H1 (cell line): ENCODE data around the gene ASCC3. TPM values are rescaled to one million over a fixed set of nuclear protein-coding genes. Genes with fewer than 3 reads are reported as not detected.

ENCODE experiments used
- CTCF ChIA-PET: fragments of 300-600 bp; sonication (Branson Sonifier 250); formaldehyde crosslinking; loops from one replicate; lab custom pipeline; 2021; ENCODE audit not compliant: partially characterized antibody; lab: Charles Lee
- POLR2A ChIA-PET: fragments of 300-600 bp; sonication (Branson Sonifier 250); formaldehyde crosslinking; loops from one replicate; lab custom pipeline; 2021; ENCODE audit warnings: inconsistent platforms; ENCODE audit not compliant: partially characterized antibody; lab: Charles Lee
- DNase-seq, 2 experiments: peaks; one replicate each; pipeline versions ENCODE4 v3.0.0 to v3.0.0-alpha.2; 2010 to 2022; ENCODE audit warnings: low spot score in 2 of 2, low read depth in 1 of 2, mixed read lengths in 1 of 2
- FAIRE-seq: peaks from 2 replicates; lab custom pipeline; 2011; peaks lifted over from hg19 to GRCh38; lab: Jason Lieb, UNC
- H2AFZ ChIP-seq: 2 replicates; pipeline ENCODE4 v1.8.1; 2012; ENCODE audit warnings: low read length, inconsistent platforms
- H2AK5ac ChIP-seq: 2 replicates; pipeline ENCODE4 v1.6.1; 2013; ENCODE audit warnings: low read depth, low read length
- H2BK120ac ChIP-seq: replicated peaks from 2 replicates; pipeline ENCODE3; 2013; ENCODE audit warnings: low read depth, low read length, inconsistent platforms
- H2BK12ac ChIP-seq: 2 replicates; pipeline ENCODE4 v1.6.1; 2013; ENCODE audit warnings: low read depth, low read length
- H2BK15ac ChIP-seq: 2 replicates; pipeline ENCODE4 v1.6.1; 2013; ENCODE audit warnings: low read length
- H2BK20ac ChIP-seq: 2 replicates; pipeline ENCODE4 v1.6.1; 2013; ENCODE audit warnings: low read length
- H2BK5ac ChIP-seq: 2 replicates; pipeline ENCODE4 v1.6.1; 2013; ENCODE audit warnings: low read depth, low read length
- H3K14ac ChIP-seq: 2 replicates; pipeline ENCODE4 v1.6.1; 2013; ENCODE audit warnings: inconsistent platforms; ENCODE audit not compliant: insufficient read length
- H3K18ac ChIP-seq: 2 replicates; pipeline ENCODE4 v1.6.1; 2013; ENCODE audit warnings: low read length; ENCODE audit errors: extremely low read depth
- H3K23ac ChIP-seq: 2 replicates; pipeline ENCODE4 v1.6.1; 2013; ENCODE audit warnings: inconsistent platforms; ENCODE audit not compliant: insufficient read length
- H3K23me2 ChIP-seq: 2 replicates; pipeline ENCODE4 v1.6.1; 2013; ENCODE audit warnings: low read depth, low read length
- H3K27ac ChIP-seq: 2 replicates; pipeline ENCODE4 v1.6.1; 2011; ENCODE audit warnings: low read depth, low read length, inconsistent platforms
- H3K27me3 ChIP-seq, 4 experiments: replicated peaks in 1 of 4; 1 replicate in 1 of 4; 2 replicates in 3 of 4; pipeline versions ENCODE4 v1.6.1 to v1.8.1; 2011 to 2013; ENCODE audit warnings: low read length in 3 of 4, mild to moderate bottlenecking in 3 of 4, inconsistent platforms in 2 of 4, mixed read lengths in 2 of 4, moderate library complexity in 1 of 4; ENCODE audit not compliant: control insufficient read depth in 3 of 4, insufficient read depth in 3 of 4; ENCODE audit errors: extremely low read depth in 1 of 4
- H3K36me3 ChIP-seq, 4 experiments: 2 replicates each; pipeline versions ENCODE4 v1.6.1 to v1.8.1; 2011 to 2013; ENCODE audit warnings: mild to moderate bottlenecking in 4 of 4, low read length in 3 of 4, moderate library complexity in 2 of 4, control low read depth in 1 of 4, inconsistent platforms in 1 of 4; ENCODE audit not compliant: insufficient read depth in 4 of 4, control insufficient read depth in 2 of 4
- H3K4ac ChIP-seq: replicated peaks from 2 replicates; pipeline ENCODE3; 2013; ENCODE audit warnings: low read length, low read depth, mixed read lengths, inconsistent platforms; ENCODE audit not compliant: insufficient read length
- H3K4me1 ChIP-seq, 4 experiments: replicated peaks in 1 of 4; 1 replicate in 1 of 4; 2 replicates in 3 of 4; pipeline versions ENCODE4 v1.6.1 to v1.8.1; 2011 to 2013; ENCODE audit warnings: low read length in 3 of 4, inconsistent platforms in 2 of 4, mixed read lengths in 1 of 4; ENCODE audit not compliant: insufficient read depth in 4 of 4, control insufficient read depth in 3 of 4
- H3K4me2 ChIP-seq, 2 experiments: 2 replicates each; pipeline versions ENCODE4 v1.6.1 to v1.8.1; 2011 to 2013; ENCODE audit warnings: low read depth in 2 of 2, low read length in 2 of 2, control low read depth in 1 of 2, inconsistent platforms in 1 of 2, mild to moderate bottlenecking in 1 of 2; ENCODE audit not compliant: insufficient read depth in 1 of 2
- H3K4me3 ChIP-seq, 4 experiments: fragments of 200-600, 300-600 bp in 1 of 4; sonication (generic), shearing (Covaris generic), sonication (Bioruptor Twin) in 1 of 4; 2 replicates each; pipeline versions ENCODE4 v1.5.1 to v1.8.1; 2011 to 2016; ENCODE audit warnings: low read length in 4 of 4, low read depth in 3 of 4, control low read depth in 2 of 4, inconsistent platforms in 2 of 4, mild to moderate bottlenecking in 2 of 4, mixed read lengths in 1 of 4, moderate library complexity in 1 of 4; ENCODE audit not compliant: insufficient read depth in 2 of 4; ENCODE audit errors: extremely low read depth in 1 of 4
- H3K56ac ChIP-seq: replicated peaks from 2 replicates; pipeline ENCODE3; 2013; ENCODE audit warnings: low read depth, mild to moderate bottlenecking, mixed read lengths, low read length, inconsistent platforms; ENCODE audit not compliant: insufficient read length
- H3K79me1 ChIP-seq: 2 replicates; pipeline ENCODE4 v1.6.1; 2013; ENCODE audit warnings: low read depth, low read length, control low read depth
- H3K79me2 ChIP-seq, 2 experiments: 2 replicates each; pipeline versions ENCODE4 v1.6.1 to v1.8.1; 2012 to 2013; ENCODE audit warnings: low read length in 2 of 2, mild to moderate bottlenecking in 2 of 2, inconsistent platforms in 1 of 2; ENCODE audit not compliant: insufficient read depth in 2 of 2, control insufficient read depth in 1 of 2
- H3K9ac ChIP-seq, 4 experiments: replicated peaks in 1 of 4; 1 replicate in 1 of 4; 2 replicates in 3 of 4; pipeline versions ENCODE4 v1.6.1 to v1.8.1; 2011 to 2013; ENCODE audit warnings: low read depth in 3 of 4, low read length in 3 of 4, control low read depth in 2 of 4, mild to moderate bottlenecking in 2 of 4, moderate library complexity in 2 of 4, inconsistent platforms in 1 of 4; ENCODE audit errors: extremely low read depth in 1 of 4
- H3K9me3 ChIP-seq, 2 experiments: 2 replicates each; pipeline versions ENCODE4 v1.6.1 to v1.8.1; 2012 to 2013; ENCODE audit warnings: mild to moderate bottlenecking in 2 of 2, moderate library complexity in 2 of 2, control low read depth in 1 of 2, inconsistent platforms in 1 of 2, low read depth in 1 of 2, low read length in 1 of 2, mixed read lengths in 1 of 2; ENCODE audit not compliant: insufficient read depth in 2 of 2
- H4K20me1 ChIP-seq, 2 experiments: replicated peaks in 1 of 2; 2 replicates each; pipeline versions ENCODE3 to v1.8.1; 2011 to 2013; ENCODE audit warnings: inconsistent platforms in 2 of 2, low read length in 2 of 2, mild to moderate bottlenecking in 1 of 2; ENCODE audit not compliant: insufficient read depth in 2 of 2, control insufficient read depth in 1 of 2
- H4K5ac ChIP-seq: 2 replicates; pipeline ENCODE4 v1.6.1; 2013; ENCODE audit warnings: low read length, low read depth, mixed read lengths, inconsistent platforms; ENCODE audit not compliant: insufficient read length
- H4K8ac ChIP-seq: 2 replicates; pipeline ENCODE4 v1.8.0; 2013; ENCODE audit warnings: mild to moderate bottlenecking, moderate library complexity, low read length, inconsistent platforms; ENCODE audit not compliant: insufficient read depth; ENCODE audit errors: extremely low read depth
- H4K91ac ChIP-seq: replicated peaks from 2 replicates; pipeline ENCODE3; 2013; ENCODE audit warnings: low read length, mixed read lengths, inconsistent platforms; ENCODE audit not compliant: insufficient read length
- FOSL1 ChIP-seq: IDR thresholded peaks from 2 replicates; pipeline ENCODE4 v1.6.1; 2011; ENCODE audit warnings: mild to moderate bottlenecking, low read depth, low read length, moderate library complexity; ENCODE audit not compliant: insufficient read depth
- KDM5A ChIP-seq: fragments of 200-600 bp; IDR thresholded peaks from 2 replicates; pipeline ENCODE4 v1.7.1; 2012; ENCODE audit warnings: mild to moderate bottlenecking, low read length, inconsistent platforms, mixed read lengths
- RFX5 ChIP-seq: IDR thresholded peaks from 2 replicates; pipeline ENCODE4 v1.6.1; 2011; ENCODE audit warnings: low read depth, low read length, improper control_type of control experiment, borderline replicate concordance
- WGBS, 2 experiments: shearing (Covaris generic) in 1 of 2; methylation state at CpG; one replicate each; pipeline versions ENCODE4 v1.1.6 to v1.1.7; 2013 to 2015; ENCODE audit warnings: low lambda C conversion rate in 2 of 2, mixed read lengths in 2 of 2, inconsistent platforms in 1 of 2, low coverage in 1 of 2, missing lambda C conversion rate in 1 of 2; ENCODE audit not compliant: insufficient replicate concordance in 2 of 2, insufficient coverage in 1 of 2, insufficient read length in 1 of 2; ENCODE audit errors: extremely low coverage in 1 of 2, missing lambda C conversion rate in 1 of 2; 5-methylcytosine and 5-hydroxymethylcytosine counted together
- polyA plus RNA-seq, 7 experiments: library from polyadenylated mRNA; depleted of rRNA in 3 of 7; stranded (reverse) in 5 of 7; unstranded in 2 of 7; fragments of >200 nt in 5 of 7; fragments of 200-250 nt in 2 of 7; gene quantifications; 1 replicate in 5 of 7; 2 replicates in 1 of 7; 4 replicates in 1 of 7; pipeline versions ENCODE4 v1.2.1 to v1.2.3, GENCODE V29; 2011 to 2013; ENCODE audit warnings: missing spikeins in 2 of 7, mixed read lengths in 2 of 7
- total RNA-seq: library from RNA; stranded (reverse); fragmentation: NEBNext Ultra II Directional; extraction: Animal tissue kit (Norgen Biotek cat#: 25700); gene quantifications from 2 replicates; pipeline ENCODE4 v1.2.1, GENCODE V29; 2021

The ASCC3 gene
- total and polyA plus RNA-seq, 2 of the 8 experiments (the other 6 are each of a cell fraction or from before 2014, with no cell fraction given), result 37.5 to 77.8 TPM

GRCh38 chr6:100473182-100473581 is 407.9 kb downstream of the ASCC3 start:
- Histone ChIP-seq H2AFZ (no peak overlapping the region), H3K14ac (no peak overlapping the region), H3K36me3 (no peaks in the 10 kb centered on the region), H3K27ac (no peak overlapping the region), H3K56ac (no peak overlapping the region), H4K8ac (no peak overlapping the region), H3K4me1 (peaks cover 0 to 5% (median 4%) of the 10 kb centered on the region in 4 experiments; a peak in 5 of 7 replicates), H3K27me3 (peaks cover 20 to 39% (median 28%) of the 10 kb centered on the region in 4 experiments), H3K79me2 (no peaks in the 10 kb centered on the region), H3K4me3 (no peak overlapping the region), H3K18ac (no peak overlapping the region), H2BK120ac (no peak overlapping the region), H4K5ac (no peak overlapping the region), H2BK12ac (no peak overlapping the region), H3K4ac (no peak overlapping the region), H3K23ac (no peak overlapping the region), H3K79me1 (no peaks in the 10 kb centered on the region), H4K20me1 (peaks cover 0 to 13% of the 10 kb centered on the region in 2 experiments), H2BK15ac (no peak overlapping the region), H3K23me2 (no peaks in the 10 kb centered on the region; the same call in 1 of the 2 replicates), H3K9ac (no peak overlapping the region), H2BK20ac (no peak overlapping the region), H2BK5ac (no peak overlapping the region), H3K9me3 (no peaks in the 10 kb centered on the region), H3K4me2 (no peak overlapping the region), H2AK5ac (no peak overlapping the region), H4K91ac (no peak overlapping the region)
- ChIA-PET POLR2A (interaction anchor here (1.0 kb wide), 1 partner anchor 12 kb away, joined by 3 read pairs; no protein-coding TSS in a partner anchor), CTCF (interaction anchor here (0.9 to 7.5 kb wide), 9 partner anchors 13 to 370 kb away, joined by 3 to 45 read pairs (median 5); no protein-coding TSS in a partner anchor)
- no peak for FAIRE-seq
- TF ChIP-seq FOSL1, result no peak
- no peak for TF ChIP-seq KDM5A
- no peak for TF ChIP-seq RFX5
- no peak for DNase-seq
- 86% methylated on average over 1 of the region's 1 CpG; no CpG with 5 or more reads in 1 of the 2 experiments for WGBS, 2 experiments
